Posterior vena cava (tissue), 2 donors: ENCODE measurements around the gene KCNC3. TPM values are rescaled to one million over a fixed set of nuclear protein-coding genes. Genes with fewer than 3 reads are reported as not detected.

Experiments used
- DNase-seq: peaks from one replicate; pipeline ENCODE4 v3.0.0-alpha.2; 2020; ENCODE audit warnings: low spot score
- intact Hi-C, 2 donors: fragments of 100-400 bp; cut with DNase I; formaldehyde crosslinking; loops; one replicate each; pipeline versions ENCODE4 v1.14.1 to v1.14.2; 2022 to 2023
- total RNA-seq, 2 donors: library from RNA; stranded (reverse); fragmentation: NEBNext Ultra II Directional; extraction: Animal tissue kit (Norgen Biotek cat#: 25700); gene quantifications; one replicate each; pipeline ENCODE4 v1.2.1, GENCODE V29; 2021
- donor health status: DM: yes; HTN: yes; CAD: no.
- donor health status: DM: yes; HTN: yes; CAD: no.

Gene KCNC3
- total RNA-seq, 2 donors from 2014 or later, result 0.83 to 0.90 TPM

GRCh38 chr19:50292216-50292827, 36.9 kb downstream of the KCNC3 start:
- DNase-seq, result peak; percentile 43

GRCh38 chr19:50290775-50291174, 38.4 kb downstream of the KCNC3 start:
- intact Hi-C loops, result no loop called here

More at GRCh38 chr19:50292216-50292827, 36.9 kb downstream of the KCNC3 start:
- intact Hi-C loops, result no loop called here

GRCh38 chr19:50290011-50290410, 39.2 kb downstream of the KCNC3 start:
- intact Hi-C loops, result no loop called here

More at GRCh38 chr19:50290775-50291174, 38.4 kb downstream of the KCNC3 start:
- peak; percentile 55 for DNase-seq

GRCh38 chr19:50288954-50289353, 40.2 kb downstream of the KCNC3 start:
- intact Hi-C loops, result no loop called here
- DNase-seq, result no peak

More at GRCh38 chr19:50290011-50290410, 39.2 kb downstream of the KCNC3 start:
- DNase-seq, result no peak

- intact Hi-C loops, result no loop called here
- no peak for DNase-seq
Measured at GRCh38 chr19:50287331-50287730, 41.8 kb downstream of the KCNC3 start.

DNA sequence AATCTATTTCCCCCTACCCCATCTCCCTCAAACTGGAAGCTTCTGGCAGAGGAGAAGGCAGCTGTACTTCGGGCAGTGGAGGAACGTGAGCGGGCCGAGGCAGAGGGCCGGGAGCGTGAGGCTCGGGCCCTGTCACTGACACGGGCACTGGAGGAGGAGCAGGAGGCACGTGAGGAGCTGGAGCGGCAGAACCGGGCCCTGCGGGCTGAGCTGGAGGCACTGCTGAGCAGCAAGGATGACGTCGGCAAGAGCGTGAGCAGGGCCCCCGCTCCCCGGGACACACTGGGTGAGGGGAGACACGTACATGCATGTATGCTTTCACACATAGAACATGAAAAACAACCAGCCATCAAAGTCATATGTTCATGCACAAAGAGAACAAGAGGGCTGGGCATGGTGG, 42.7 kb downstream of the KCNC3 start:
- peak; percentile 71 for DNase-seq
- intact Hi-C loops, result no loop called here

DNA sequence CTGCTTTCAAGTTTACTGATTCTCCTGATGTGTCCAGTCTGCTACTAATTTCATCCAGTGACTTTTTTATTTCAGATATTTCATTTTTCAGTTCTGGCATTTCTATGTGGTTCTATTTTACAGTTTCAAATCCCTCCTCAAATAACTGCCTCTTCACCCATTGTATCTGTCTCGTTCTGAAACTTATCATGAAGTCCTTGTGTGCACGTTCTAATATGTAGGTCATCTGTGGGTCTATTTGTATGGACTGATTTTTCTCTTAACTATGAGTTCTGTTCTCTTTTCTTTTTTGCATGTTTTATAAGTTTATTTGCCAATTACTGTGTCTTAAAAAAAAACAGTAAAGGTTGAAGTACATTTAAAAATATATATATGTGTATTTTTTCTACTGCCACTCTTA, 43.3 kb downstream of the KCNC3 start:
- intact Hi-C loops, result no loop called here
- no peak for DNase-seq

GRCh38 chr19:50281491-50281890, 47.7 kb downstream of the KCNC3 start:
- peak; percentile 26 for DNase-seq
- intact Hi-C loops, result no loop called here

DNA sequence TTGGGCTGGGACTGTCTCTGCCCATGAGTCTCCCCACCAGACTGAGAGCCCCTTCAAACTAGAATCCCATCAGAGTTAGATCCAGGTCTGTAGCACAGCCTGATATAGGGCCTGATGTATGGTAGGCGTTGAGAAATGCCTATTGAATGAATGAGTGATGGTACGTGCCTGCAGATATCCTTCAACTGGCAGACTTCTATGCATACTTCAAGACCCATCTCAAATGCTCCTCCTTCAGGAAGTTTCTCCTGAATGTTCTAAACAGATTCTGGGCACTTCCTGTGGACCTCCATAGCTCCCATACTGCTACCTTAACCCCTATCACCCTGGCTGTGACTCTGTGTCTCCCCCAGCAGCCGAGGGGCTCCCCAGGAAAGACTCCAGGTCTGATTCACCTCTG, 48.2 kb downstream of the KCNC3 start:
- intact Hi-C loops, result no loop called here
- peak; percentile 24 for DNase-seq

- DNase-seq, result peak; percentile 66
- intact Hi-C loops, result no loop called here
Measured at GRCh38 chr19:50280074-50280473, 49.1 kb downstream of the KCNC3 start.

- intact Hi-C loops, result no loop called here
- no peak for DNase-seq
Measured at GRCh38 chr19:50277966-50278580, 51.1 kb downstream of the KCNC3 start.

- intact Hi-C loops, result no loop called here
Measured at GRCh38 chr19:50276370-50277063, 52.7 kb downstream of the KCNC3 start.

DNA sequence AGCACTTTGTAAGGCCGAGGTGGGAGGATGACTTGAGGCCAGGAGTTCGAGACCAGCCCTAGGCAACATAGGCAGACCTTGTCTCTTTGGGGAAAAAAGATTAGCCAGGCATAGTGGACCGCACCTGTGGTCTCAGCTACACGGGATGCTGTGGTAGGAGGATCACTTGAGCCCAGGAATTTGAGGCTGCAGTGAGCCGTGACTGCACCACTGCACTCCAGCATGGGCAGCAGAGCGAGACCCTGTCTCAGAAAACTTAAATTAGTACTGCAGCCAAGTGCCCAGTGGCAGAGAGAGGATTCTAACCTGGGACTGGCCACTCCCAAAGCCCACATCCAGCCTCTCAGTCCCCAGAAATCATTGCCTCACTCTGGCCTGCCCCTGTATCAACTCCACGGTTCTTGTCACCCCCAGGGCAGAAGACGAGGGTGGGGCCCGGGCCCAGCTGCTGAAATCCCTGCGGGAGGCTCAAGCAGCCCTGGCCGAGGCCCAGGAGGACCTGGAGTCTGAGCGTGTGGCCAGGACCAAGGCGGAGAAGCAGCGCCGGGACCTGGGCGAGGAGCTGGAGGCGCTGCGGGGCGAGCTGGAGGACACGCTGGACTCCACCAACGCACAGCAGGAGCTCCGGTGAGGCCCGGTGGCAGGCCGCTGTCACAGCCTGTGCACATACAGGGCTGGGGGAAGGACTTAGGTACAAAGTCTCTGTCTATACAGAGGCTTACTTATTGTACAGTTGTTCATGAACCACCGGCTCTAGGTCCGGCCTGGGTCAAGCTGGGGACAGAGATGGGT, 53.4 kb downstream of the KCNC3 start:
- DNase-seq, result peak; percentile 45
- intact Hi-C loops, result no loop called here

More at GRCh38 chr19:50276370-50277063, 52.7 kb downstream of the KCNC3 start:
- DNase-seq, result no peak

DNA sequence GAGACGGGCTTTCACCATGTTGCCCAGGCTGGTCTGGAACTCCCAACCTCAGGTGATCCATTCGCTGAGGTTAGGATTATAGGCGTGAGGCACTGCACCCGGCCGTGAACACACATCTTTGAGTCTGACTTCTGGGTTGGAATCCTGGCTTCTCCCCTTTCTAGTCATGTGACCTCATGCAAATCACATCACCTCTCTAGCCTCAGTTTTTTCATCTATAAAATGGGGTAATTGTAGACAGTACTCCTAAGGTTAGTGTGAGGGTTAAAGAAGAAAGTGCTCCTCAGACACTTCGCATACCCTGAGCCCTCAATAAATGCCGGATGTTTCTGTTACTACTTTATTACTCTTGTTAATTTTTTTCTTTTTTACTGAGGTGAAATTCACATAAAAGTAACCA, 55.4 kb downstream of the KCNC3 start:
- no peak for DNase-seq
- intact Hi-C loops, result no loop called here

DNA sequence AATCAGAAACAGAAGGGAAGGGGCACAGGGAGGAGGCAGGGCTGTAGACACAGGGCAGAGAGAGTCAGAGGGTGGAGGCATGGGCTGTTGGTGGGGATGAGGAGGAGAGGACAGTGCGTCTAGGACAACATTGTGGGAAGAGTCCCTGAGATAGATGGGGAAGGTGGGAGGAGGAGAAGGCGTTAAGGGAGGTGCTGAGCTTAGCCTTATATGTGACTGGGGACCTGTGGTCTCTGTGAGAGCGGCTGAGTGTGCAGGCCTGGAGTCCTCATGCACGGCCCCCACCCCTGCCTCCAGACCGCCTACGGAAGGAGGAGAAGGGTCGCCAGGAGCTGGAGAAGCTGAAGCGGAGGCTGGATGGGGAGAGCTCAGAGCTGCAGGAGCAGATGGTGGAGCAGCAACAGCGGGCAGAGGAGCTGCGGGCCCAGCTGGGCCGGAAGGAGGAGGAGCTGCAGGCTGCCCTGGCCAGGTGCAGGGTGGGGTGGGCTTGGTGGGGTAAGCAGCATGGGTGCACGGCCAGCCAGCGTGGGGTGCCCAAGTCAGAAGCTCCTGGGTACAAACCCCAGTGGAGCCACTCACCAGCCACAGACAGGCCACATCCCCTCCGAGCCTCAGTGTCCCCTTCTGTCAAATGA, 56.8 kb downstream of the KCNC3 start:
- no peak for DNase-seq
- intact Hi-C loops, result no loop called here

DNA sequence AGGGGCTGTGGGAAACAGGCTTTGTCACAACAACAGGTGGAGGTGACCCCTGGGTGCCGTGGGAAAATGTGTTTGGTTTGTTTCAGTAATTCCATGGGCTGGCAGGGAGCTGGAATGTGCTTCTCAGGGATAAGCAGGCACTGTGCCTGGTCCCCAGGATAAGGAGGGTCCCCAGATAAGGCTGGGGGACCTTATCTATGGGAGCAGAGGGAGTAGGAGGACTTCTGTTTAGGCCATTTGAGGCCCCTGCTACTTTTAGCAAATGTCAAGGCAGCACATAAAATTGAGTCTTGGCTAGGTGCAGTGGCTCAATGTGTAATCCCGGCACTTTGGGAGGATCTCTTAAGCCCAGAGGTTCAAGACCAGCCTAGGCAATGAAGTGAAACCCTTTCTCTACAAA, 59.5 kb downstream of the KCNC3 start:
- DNase-seq, result no peak
- intact Hi-C loops, result no loop called here

DNA sequence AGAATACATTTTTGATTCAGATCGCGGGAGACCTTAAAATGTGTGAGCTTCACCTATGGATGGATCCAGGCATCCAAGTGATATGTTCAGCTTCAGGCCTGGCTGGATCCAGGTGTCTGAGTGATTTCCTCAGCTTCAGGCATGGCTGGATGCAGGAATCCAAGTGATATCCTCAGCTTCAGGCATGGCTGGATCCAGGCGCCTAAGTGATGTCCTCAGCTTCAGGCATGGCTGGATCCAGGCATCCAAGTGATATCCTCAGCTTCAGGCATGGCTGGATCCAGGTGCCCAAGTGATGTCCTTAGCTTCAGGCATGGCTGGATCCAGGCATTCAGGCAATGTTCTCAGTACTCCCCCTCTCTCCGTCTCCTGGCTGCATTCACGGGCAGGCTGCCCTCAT, 60.7 kb downstream of the KCNC3 start:
- DNase-seq, result no peak
- intact Hi-C loops, result no loop called here

GRCh38 chr19:50268041-50268440, 61.1 kb downstream of the KCNC3 start:
- intact Hi-C loops, result no loop called here
- no peak for DNase-seq

- DNase-seq, result no peak
- intact Hi-C loops, result no loop called here
Measured at GRCh38 chr19:50266896-50267295, 62.3 kb downstream of the KCNC3 start.
